H1 (cell line): ENCODE data around the gene NEURL4. TPM values are rescaled to one million over a fixed set of nuclear protein-coding genes. Genes with fewer than 3 reads are reported as not detected.

Experiments used
- SP4 ChIP-seq: IDR thresholded peaks from 2 replicates; pipeline ENCODE4 v1.6.1; 2012; ENCODE audit warnings: low read length, inconsistent platforms
- polyA plus RNA-seq, 7 experiments: library from polyadenylated mRNA; depleted of rRNA in 3 of 7; stranded (reverse) in 5 of 7; unstranded in 2 of 7; fragments of >200 nt in 5 of 7; fragments of 200-250 nt in 2 of 7; gene quantifications; 1 replicate in 5 of 7; 2 replicates in 1 of 7; 4 replicates in 1 of 7; pipeline versions ENCODE4 v1.2.1 to v1.2.3, GENCODE V29; 2011 to 2013; ENCODE audit warnings: missing spikeins in 2 of 7, mixed read lengths in 2 of 7
- total RNA-seq: library from RNA; stranded (reverse); fragmentation: NEBNext Ultra II Directional; extraction: Animal tissue kit (Norgen Biotek cat#: 25700); gene quantifications from 2 replicates; pipeline ENCODE4 v1.2.1, GENCODE V29; 2021

NEURL4 gene
- total and polyA plus RNA-seq, 2 of the 8 experiments (the other 6 are each of a cell fraction or from before 2014, with no cell fraction given) = 29.6 to 46.8 TPM

GRCh38 chr17:7347630-7348477, 18.7 kb upstream of the NEURL4 start (continued):
- TF ChIP-seq SP4 = no peak
